Right ventricle myocardium inferior (tissue), 1 donor: Measurements from ENCODE around the gene PTPRD. TPM values are rescaled to one million over a fixed set of nuclear protein-coding genes. Genes with fewer than 3 reads are reported as not detected.

ENCODE experiments used
- ATAC-seq: fragments of 200-7000 bp; cut with Tn5 transposase; one replicate; pipeline ENCODE4 v1.9.1; 2020; ENCODE audit warnings: mild to moderate bottlenecking, moderate library complexity
- DNase-seq: peaks from one replicate; pipeline ENCODE4 v3.0.0; 2021; ENCODE audit errors: missing footprints
- intact Hi-C: fragments of 100-400 bp; cut with DNase I; formaldehyde crosslinking; loops from one replicate; pipeline ENCODE4 v1.11.0; 2022
- long read RNA-seq: library from polyadenylated mRNA; unstranded; transcript quantifications from one replicate; pipeline ENCODE4 v2.0.0, GENCODE V29; 2021
- total RNA-seq: library from RNA; stranded (reverse); fragmentation: NEBNext Ultra II Directional; extraction: Animal tissue kit (Norgen Biotek cat#: 25700); gene quantifications from one replicate; pipeline ENCODE4 v1.2.1, GENCODE V29; 2021
- donor health status: DM: no; HTN: yes; CAD: no; lungs with severe emphysema.

Gene PTPRD
- 13.3 TPM for total RNA-seq
- long read RNA-seq, partial matches to known transcripts, result 1 of 1 reads
- long read RNA-seq, other reads (novel, unspliced or antisense), result 0 of 1 reads

GRCh38 chr9:10612641-10613398 is at the start of gene PTPRD:
Gene PTPRD (minus strand): TSS chr9:10613002.
- ATAC-seq (no peak), DNase-seq (peak; percentile 47)
- intact Hi-C loops, result no loop called here

- ATAC-seq (no peak), DNase-seq (no peak)
- intact Hi-C loops, result no loop called here
These were observed 49.2 kb upstream of the PTPRD start for GRCh38 chr9:10661994-10662393.

- DNase-seq, result no peak
- intact Hi-C loops, result no loop called here
- ATAC-seq, result no peak
These were observed 48.6 kb upstream of the PTPRD start for GRCh38 chr9:10661376-10661775.

DNA sequence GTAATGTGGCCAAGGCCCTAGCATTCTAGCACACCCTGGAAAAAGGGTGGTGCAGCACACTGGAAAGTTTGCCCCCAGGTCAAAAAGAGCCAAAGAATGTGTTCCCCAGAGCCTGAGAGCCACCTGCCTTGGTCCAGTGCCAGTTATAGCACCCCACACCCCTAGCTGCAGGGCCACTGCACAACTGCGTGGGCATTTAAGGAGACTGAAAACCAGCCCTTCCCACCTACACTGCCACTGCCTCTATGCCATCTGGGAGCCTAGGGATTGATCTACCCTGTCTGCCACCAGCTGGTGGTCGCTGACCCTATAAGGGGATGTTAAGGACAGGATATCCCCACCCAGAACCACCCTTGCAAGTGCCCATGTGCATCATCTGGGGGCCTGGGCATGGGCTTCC is 38.2 kb upstream of the PTPRD start:
- intact Hi-C loops, result no loop called here
- ATAC-seq (no peak), DNase-seq (no peak)

GRCh38 chr9:10649076-10649475 is 36.3 kb upstream of the PTPRD start:
- ATAC-seq, result no peak
- intact Hi-C loops, result no loop called here
- DNase-seq, result no peak

DNA sequence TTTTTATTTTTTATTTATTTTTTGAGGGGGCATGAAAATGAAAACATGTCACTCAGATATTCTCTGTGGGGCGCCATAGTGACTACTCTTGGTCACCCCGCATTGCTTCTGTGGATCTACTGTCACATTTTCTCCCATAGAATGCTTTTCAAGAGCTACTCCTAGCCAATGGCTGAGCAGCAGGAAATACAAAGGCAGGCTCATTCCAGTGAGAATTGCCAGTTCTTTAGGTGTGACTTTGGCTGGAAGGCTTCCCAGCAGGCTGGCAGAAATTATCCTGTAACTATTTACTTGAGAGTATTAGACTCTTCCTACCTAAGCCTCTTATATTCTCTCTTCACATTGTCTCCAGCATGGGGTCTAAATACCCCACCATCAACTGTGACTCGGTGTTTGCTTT is 21.0 kb upstream of the PTPRD start:
- intact Hi-C loops, result no loop called here
- DNase-seq (no peak), ATAC-seq (no peak)

- intact Hi-C loops, result no loop called here
- DNase-seq, result no peak
- ATAC-seq, result no peak
These were observed 1.5 kb upstream of the PTPRD start for GRCh38 chr9:10614196-10614800.

GRCh38 chr9:10613419-10613818 is 617 bp upstream of the PTPRD start:
- DNase-seq, result peak; percentile 26
- intact Hi-C loops, result no loop called here
- no peak for ATAC-seq

- DNase-seq, result no peak
- intact Hi-C loops, result no loop called here
- no peak for ATAC-seq
These were observed 7.4 kb downstream of the PTPRD start for GRCh38 chr9:10605388-10605787.

GRCh38 chr9:10604927-10605326 is 7.9 kb downstream of the PTPRD start:
- DNase-seq (no peak), ATAC-seq (no peak)
- intact Hi-C loops, result no loop called here

GRCh38 chr9:10597801-10598200 is 15.0 kb downstream of the PTPRD start:
- intact Hi-C loops, result no loop called here

DNA sequence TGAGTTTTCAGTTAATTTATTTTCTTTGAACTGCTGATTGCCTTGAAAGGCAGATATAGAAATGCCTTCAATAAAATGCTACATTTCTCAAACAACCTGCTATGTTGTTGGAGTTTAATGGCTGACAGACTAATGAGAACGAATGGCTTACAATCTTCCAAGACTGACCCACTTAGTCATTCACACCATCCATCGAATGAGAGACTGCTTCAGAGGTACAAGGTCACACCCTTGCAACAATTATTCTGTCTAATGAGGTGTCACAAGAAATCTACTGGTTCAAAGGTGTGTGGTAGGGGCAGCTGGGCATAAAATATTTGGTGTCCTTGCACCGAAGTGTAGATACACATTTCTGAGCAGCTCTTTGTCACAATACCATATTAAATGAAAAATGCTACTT is 18.3 kb downstream of the PTPRD start:
- no peak for DNase-seq
- ATAC-seq, result no peak
- intact Hi-C loops, result no loop called here

More at GRCh38 chr9:10597801-10598200, 15.0 kb downstream of the PTPRD start:
- DNase-seq (no peak), ATAC-seq (no peak)

DNA sequence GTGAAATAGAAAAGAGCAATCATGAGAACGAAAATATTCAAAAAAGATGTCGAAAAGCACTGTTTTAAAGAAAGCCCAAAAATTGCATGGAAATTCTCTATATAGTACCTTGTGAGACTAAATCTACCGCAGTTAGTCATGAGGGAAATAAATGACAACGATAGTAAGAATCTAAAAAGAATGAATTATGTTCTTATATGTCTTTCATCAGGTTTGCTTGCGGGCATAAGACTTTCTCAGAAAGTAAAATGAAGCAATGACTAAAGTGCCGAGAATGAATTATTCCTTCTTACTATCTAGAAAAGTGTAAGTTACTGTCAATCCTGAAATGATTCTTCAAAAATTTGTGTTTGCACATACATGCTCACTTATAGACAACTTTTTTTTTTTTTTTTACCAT is 26.4 kb downstream of the PTPRD start:
- ATAC-seq (no peak), DNase-seq (no peak)
- intact Hi-C loops, result no loop called here

GRCh38 chr9:10571699-10572098 is 41.1 kb downstream of the PTPRD start:
- intact Hi-C loops, result no loop called here
- no peak for DNase-seq
- ATAC-seq, result no peak

DNA sequence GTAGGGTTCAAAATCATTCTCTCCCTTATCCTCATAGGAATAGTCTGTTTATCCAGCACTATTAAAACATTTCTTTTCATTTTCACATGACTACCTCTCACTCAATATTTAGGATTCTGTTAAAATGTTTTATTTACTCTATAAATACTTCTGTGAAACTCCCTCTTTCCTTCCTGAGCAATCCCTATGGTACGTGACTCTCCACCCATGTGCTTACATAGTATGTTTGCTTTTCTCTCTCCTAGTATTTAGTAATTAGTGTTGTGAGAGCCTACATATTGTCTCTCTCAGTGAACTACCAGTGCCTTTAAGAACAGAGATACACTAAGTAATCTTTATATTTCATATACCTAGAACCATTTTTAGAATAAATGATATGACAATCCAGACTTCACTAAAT is 46.0 kb downstream of the PTPRD start:
- intact Hi-C loops, result no loop called here
- DNase-seq (no peak), ATAC-seq (no peak)

DNA sequence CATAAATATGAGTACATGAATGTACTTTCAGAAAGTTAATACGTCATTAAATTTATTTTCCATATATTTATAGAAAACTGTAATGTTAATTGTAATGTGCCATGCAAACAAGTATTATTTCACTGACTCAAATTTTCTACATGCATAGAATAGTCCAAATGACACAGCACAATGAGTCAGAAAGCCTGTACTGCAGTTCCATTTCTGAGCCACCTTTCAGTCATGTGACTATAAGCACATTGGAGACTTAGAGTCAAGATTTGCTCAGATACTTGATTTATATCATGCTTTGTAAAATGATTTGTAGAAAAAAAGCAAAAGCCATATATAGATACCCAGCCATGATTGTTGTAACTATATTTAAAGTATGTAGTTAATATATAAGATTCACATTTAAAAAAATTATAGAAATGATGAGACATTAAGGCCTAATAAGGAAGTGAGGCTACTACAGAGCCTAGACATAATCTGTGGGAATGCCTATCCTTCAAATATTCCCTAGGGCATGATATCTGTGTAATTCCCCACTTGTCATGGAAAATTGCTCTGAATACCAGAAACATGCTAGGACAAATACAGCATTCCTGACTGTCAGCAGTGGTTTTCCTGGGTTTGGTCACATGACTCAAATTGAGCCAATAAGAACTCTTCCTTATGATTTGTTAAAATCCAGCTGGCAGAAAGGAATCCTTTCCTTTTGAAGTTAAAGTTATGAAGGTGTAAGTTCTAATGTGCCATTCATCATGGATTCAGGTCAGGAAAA is 50.0 kb downstream of the PTPRD start:
- DNase-seq (no peak), ATAC-seq (no peak)
- intact Hi-C loops, result no loop called here

- DNase-seq (no peak), ATAC-seq (no peak)
- intact Hi-C loops, result no loop called here
These were observed 64.5 kb downstream of the PTPRD start for GRCh38 chr9:10548348-10548747.

- intact Hi-C loops, result no loop called here
- ATAC-seq (no peak), DNase-seq (no peak)
These were observed 74.7 kb downstream of the PTPRD start for GRCh38 chr9:10538073-10538472.

DNA sequence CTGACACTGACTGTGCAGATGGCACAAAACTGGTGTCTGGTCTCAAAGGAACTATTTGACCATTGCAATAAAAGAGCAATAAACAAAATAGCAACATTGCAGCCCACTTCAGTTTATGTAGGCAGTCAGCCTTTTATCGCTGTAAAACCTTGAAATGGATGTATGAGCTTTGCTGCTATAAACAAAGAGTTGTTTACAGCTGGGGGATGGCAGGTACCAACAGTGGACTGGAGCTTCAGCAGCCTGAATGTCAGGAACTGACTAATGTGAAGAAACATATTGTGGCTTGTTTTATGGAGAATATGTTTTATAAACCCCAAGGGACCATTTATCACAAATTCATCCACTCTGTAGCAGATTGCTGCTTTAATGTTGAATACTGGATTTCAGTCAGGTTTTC is 78.0 kb downstream of the PTPRD start:
- DNase-seq (no peak), ATAC-seq (no peak)
- intact Hi-C loops, result no loop called here

DNA sequence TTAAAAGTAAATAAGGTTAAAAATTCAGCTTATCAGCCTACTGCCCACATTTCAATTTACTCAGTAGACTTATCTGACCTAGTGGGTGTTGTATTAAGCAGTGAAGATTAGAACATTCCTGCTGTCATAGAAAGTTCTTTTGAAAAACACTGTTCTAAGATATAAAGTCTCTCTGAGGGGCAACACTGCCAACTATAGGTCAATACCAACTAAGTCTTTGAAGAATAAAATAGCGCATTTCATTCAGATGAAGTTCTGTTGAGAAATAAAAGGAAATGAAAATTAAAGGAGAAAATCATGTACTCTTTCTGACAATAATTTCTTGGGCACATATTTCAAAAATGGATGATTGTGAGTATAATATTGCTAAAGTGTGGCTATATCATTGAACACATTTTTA is 86.8 kb downstream of the PTPRD start:
- intact Hi-C loops, result no loop called here
- no peak for DNase-seq
- no peak for ATAC-seq
